Stromal cell of bone marrow (primary cell): Measurements from ENCODE around the gene PLEKHN1.
A peak's percentile ranks its signal among the peaks of the same experiment; 100 is the strongest.
"Not testable (repeated sequence)": the region's sequence is repeated elsewhere in the genome, so short reads cannot be mapped to it uniquely, and the experiment has no call there.

ENCODE experiments used
- DNase-seq: peaks from one replicate; pipeline ENCODE4 v3.0.0-alpha.2; 2012; ENCODE audit warnings: low read depth

PLEKHN1 gene

DNA sequence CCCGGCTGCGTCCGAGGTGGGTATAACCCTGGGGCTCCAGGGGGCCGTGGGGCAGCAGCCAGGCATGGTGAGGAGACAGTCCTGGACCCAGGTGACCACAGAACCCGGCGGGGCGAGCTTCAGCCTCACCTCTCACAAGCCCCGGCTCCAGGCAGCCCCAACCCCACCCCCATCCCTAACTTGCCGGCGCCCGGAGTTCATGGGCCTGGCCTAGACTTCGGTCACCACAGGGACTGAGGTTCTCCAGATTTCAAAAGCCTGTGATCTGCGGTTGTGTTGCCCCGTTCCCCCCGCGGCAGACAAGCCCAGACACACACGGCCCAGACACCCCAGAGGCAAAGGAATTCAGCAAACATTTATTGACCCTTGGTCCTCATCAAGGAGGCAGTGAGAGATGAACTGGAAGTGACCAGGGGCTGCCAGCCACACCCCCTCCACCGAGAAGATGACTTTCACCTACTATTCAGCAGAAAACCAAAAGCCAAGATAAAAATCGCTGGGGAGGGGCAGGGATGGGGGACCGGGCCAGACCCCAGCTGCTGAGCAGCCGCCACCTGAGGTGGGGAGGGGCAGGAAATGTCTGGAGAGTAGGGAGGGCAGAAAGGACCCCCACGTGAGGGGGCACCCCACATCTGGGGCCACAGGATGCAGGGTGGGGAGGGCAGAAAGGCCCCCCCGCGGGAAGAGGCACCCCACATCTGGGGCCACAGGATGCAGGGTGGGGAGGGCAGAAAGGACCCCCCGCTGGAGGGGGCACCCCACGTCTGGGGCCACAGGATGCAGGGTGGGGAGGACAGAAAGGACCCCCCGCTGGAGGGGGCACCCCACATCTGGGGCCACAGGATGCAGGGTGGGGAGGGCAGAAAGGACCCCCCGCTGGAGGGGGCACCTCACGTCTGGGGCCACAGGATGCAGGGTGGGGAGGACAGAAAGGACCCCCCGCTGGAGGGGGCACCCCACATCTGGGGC is 29.7 kb downstream of the PLEKHN1 start:
- no peak for DNase-seq

DNA sequence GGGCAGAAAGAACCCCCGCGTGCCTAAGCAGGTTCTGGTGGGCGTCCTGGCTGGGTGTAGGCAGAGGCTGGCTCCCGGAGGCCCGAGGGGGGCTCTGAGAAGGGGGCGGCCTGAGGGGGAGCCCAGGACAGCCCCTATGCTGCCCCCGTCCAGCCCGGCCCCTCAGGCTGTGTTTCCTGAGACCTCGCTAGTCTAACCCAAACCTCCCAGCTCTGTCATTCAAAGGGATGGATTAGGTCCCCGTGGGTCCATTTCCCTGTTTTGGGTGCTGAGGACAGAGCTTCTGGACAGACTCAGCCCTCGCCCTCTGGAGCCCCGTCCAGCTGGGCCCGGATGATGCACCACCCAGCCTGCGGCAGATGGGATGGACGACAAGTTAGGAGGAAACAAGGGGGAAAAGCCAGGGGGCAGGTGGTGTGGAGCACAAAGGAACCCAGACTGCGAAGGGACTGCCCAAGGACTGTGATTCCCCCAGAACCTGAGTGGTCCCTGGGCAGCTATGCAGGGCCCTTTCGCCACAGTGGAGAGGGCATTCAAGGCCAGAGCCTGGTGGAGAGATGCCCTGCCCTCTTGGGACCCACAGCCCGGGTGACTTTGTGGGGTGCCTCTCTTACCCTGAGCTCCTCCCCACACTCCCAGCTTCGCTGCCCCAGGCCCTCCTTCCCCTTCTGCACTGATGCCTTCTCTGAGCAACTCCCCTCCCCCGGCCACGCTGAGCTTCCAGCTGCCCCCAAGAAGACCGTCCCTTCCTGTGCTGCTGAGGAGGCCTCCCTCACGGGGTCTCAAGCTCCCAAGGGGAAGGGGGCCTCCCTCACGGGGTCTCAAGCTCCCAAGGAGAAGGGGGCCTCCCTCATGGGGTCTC is 30.8 kb downstream of the PLEKHN1 start:
- no peak for DNase-seq

DNA sequence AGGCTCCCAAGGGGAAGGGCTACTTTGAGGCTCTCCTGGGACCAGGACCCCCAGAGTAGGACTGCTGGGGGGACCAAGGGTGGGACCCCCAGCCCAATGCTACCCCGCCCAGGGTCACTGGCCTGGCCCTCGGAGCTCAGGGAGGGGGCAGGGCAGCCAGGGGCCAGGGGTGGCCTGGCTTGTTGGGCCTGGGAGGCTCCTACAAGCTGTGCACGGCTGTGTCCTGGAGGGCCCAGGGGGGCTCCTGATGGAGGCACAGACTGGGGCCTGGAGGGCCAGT is 31.4 kb downstream of the PLEKHN1 start:
- DNase-seq: no peak

DNA sequence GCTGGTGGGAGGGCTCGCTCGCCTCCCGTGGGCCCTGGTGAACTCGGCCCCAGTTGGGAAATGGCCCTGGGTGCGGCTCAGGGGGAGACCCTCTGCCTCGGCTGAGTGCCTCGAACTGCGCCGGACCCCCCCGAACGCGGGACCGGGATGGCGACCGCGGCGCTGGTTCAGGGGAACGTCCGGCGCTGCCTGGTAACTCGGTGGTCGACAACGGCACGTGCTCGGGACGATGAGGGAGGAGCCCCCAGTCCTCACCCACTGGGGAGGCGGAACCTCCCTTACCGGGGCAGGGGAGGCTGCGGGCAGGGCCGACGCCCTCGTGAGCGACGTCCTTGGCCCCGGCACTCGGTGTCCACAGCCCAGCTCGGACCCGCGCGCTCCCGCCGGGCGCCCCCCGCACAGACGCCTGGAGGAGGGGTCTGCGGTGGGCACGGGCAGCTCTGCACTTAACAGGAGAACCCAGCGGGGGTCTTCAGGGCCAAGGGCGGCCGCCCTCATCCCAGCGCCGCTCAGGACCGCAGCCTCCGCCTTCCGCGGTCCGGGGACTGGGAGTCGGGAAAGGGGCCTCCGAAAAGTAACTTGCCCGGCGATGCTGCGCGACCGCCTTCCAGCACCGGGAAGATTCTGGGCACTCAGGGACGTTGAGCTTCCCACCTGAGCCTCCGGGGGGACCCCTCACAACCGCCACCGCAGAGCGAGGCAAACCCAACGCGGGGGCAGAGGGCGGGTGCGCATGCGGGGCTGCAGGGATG is 31.9 kb downstream of the PLEKHN1 start:
- no peak for DNase-seq

DNA sequence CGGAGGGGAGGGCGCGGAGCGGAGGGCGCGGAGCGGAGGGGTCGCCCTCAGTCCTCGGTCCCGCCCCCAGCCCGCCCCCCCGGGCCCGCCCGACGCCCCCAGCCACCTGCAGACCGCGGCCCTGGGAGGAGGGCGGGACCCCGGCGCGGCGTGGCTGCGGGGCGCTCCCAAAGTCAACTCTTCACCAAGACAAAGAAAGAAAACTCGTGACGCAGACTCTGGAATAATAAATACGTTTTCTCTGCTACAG is 32.4 kb downstream of the PLEKHN1 start:
- no peak for DNase-seq

DNA sequence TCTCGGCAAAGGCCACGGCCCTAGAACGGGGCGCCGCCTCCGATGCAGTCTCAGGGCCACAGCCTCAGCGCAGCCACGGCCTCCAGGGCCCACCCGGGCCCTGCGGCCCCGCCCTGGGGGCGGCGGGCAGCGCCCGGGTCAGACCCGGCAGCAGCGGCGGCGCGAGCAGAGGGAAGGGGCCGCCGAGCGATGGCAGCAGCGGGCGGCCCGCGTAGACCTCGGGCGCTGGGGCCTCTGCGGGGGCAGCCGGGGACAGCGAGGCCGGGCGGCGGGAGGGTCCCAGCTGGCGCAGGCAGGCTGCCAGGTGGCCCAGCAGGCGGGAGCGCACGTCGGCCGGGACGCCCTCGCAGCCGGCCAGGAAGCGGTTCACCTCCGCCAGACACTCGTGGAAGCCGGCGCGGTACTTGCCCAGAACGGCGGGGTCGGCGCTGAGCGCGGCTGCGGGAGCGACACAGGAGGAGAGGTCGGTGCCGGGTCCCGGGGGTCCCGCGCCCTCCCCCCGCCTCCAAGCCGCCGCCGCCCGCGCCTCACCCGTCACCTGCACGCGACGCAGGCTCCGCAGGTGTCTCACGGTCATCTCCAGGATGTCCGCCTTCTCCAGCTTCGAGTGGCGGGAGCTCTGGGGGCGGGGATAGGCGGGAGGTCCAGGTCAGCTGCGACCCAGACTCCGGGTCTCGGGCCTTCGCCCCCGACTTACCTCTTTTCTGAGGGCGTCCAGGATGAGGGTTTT is 32.9 kb downstream of the PLEKHN1 start:
- no peak for DNase-seq

DNA sequence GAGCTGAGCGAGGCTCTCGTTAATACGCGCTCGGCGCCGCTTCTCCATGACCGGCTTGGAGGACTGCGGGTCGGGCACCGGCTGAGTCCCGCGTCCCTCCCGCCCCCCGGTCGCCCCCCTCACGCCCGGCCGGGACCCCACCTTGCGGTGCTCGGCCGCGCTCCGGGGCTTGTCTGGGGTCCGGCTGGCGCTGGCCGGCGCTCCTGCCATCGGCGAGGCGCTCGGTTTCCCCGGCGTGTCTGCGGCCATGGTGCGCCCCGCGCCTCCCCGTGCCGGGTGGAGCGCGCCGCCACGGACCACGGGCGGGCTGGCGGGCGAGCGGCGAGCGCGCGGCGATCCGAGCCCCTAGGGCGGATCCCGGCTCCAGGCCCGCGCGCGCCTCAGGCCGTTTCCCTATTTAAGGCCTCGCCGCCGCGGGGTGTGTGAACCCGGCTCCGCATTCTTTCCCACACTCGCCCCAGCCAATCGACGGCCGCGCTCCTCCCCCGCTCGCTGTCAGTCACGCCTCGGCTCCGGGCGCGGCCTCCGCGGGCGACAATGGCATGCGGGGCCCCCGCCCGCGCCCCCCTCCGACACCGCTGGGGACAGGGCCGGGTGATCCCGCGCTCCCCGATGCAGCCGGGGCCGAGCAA is 33.6 kb downstream of the PLEKHN1 start, which contains the start of gene HES4:
Gene HES4, minus strand, starts transcription at position 373 of the 632 bp plus-strand sequence. Its CDS starts 124 bp downstream, at position 249.
- peak; percentile 61 for DNase-seq

DNA sequence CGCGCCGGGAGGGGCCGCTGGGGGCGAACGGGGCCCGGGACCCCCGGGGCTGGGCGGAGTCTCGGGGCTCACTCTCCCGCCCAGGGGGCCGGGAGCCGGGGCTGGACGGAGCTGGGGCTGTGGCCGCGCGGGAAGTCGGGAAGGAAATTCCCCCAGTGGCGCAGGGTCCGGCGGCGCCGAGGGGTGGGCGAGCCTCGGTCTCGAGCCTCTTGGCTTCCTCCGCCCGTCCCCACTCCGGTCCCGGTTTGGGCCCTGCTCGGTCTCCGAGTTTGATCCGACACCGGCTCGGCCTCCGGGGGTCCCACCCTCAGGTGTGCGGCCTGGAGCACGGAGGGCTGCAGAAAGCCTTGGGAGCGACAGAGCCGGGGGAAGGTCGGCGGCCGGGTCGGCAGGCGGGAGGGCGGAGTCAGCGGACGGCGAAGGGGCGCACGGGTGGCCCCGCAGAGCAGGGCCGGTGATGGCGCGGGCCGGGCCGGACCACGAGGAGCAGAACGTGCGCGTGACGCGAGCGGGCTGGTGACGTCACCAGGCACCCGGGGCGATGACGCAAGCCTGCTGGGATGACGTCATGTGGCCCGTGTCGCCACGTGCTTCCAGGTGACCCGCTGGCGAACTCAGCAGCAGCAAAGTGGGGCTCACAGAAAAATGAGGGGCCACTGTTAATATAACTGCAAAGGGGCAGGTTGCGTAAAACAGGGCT is 34.2 kb downstream of the PLEKHN1 start:
- DNase-seq: no peak

DNA sequence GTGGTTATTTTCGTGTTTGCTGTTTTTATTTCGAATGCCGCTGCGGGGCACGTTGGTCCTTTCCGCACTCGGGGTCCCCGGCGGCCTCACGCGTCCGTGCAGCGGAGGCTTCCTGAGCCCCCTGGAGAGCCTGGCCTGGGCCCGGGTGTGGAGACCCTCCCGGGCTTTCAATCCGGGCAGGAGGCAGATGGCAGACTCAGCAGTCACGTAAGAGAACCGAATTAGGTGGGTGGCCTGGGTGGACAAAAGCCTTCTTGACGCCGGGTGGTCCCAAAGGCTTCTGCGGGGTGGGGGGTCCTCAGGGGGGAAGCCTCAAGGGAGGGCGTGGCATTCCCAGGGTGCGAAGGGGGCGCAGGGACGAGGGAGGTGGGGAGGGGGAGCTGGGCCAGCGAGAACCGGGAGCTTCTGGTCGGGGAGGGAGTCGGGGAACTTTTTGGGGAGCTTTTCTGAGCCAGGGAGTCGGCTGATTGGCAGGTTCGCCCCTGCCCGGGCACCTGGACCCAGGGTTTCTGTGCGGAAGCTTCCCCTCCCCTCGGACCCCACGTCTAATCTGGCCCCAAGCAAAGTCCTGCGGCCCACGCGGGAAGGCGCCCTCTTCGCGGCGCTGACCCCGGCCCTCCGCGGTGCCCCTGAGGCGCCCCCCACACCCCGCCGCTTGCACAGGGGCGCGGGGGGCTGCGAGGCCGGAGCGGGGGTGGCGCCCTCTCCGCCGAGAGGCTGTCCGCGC is 34.9 kb downstream of the PLEKHN1 start:
- DNase-seq: no peak

DNA sequence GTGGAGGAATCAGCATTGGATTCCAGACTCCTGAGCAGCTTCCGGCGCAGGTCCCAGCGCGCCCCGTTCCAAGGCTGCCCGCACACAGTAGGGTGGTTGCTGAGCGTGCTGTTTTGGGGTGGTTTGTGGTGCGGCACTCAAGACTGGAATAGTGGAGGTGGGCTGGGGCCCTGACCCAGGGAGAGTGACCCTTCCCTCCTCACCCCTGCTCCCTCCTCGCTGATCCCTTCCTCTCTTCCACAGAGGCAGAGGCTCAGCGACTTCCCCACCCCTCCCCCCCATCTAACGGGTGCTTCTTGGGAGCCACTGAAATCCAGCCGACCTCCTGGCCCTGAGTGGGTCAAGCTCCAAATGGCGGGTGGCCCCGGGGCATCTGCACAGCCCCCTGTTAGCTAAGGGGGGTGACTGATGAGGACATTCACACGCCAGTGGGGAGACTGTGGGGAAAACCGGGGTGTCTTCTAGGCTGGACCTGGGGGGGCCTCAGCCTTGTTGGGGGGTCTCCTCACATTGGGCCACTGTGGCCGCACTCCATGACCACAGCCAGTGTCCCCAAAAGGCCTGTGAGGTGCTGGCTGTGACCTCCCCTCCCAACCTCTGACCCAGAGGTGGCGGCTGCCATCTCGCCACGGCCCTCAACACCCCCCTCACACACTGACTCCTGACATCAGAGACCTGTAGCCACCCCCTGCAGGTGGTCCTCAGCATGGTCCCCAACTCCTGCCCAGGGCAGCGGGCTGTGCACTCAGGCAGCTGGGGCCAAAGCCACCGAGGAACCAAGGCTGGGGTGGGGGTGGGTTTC is 37.5 kb downstream of the PLEKHN1 start:
- DNase-seq: no peak

DNA sequence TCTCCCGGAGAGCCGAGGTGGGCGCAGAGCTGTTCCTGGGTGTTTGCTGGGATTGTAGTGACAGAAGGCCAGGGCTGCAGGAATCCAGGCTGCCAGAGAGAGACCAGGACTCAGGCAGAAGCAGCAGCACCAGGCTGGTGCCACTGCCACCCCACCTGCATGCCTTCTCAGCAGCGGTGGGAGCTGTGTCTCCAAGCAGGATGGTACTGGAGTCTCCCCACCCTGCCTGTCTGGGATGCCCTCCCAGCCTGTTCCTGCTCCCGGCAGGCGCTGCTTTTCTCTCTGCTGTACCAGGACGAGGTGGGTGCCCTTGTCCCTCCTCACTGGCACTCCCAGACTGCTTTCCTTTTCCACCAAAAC is 38.1 kb downstream of the PLEKHN1 start:
- DNase-seq: no peak

DNA sequence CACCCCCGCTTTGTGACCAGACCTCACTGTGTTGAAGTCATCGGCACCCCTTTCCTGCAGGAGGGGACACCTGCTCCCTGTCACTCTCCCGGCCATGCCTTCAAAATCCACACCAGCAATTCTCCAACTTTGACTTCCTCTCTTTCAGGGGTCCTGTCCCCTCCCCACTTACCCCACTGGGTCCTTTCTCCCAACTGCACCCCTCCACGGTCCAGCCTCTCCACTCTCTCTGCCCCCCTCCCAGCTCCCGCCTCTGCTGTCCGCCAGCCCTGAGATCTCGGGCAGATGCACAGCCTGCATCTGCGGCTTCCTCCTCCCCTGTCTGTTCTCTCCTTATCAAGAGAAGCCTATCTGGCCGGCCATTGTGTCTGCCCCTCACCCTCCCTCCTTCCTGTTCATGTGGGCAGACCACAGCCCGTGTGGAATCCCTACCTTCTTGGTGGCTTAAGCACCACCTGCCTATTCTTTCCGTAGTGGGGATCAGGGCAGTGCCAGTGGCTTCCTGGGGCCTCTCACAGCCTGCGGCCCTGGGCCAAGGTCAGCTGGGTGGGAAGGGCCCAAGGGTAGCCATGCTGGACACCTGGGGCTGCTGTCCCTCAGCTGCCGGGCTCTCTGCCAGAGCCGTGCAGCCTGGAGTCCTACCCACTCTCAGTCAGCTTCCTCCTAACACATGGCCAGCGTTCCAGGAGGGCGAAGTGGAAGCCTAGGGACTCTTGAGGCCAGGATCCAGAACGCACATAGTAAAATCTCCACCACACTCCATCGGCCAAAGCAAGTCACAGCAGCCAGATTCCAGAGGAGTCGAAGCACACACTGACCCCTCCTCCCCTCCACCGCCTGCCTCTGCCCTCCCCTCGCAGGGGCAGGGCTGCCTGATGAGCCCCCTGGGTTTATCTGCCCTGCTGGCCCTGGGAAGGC is 38.8 kb downstream of the PLEKHN1 start:
- no peak for DNase-seq

DNA sequence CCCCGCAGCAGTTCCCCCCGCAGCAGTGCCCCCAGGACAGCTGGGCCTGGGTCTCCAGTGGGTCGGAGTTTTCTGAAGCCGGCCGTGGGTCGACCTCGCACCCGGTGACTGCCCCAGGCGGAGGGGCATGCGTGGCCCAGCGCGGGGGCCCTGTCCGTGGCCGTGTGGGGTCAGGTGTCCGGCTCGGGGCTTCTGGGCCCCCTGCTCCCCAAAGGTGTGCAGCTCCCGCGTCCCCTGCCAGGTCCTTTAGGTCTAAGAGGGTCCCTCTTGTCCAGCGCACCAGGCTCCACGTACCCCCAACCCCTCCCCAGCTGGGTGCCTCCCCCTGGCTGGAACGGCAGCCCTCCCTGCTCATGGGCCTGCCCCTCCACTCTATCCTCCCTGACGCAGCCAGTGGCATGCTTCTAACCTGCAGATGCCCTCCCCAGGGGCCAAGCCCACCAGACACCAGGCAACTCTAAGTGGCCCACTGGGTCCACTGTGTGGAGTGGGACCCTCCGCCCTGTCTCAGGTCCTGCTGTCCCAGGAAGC is 39.6 kb downstream of the PLEKHN1 start:
- no peak for DNase-seq

DNA sequence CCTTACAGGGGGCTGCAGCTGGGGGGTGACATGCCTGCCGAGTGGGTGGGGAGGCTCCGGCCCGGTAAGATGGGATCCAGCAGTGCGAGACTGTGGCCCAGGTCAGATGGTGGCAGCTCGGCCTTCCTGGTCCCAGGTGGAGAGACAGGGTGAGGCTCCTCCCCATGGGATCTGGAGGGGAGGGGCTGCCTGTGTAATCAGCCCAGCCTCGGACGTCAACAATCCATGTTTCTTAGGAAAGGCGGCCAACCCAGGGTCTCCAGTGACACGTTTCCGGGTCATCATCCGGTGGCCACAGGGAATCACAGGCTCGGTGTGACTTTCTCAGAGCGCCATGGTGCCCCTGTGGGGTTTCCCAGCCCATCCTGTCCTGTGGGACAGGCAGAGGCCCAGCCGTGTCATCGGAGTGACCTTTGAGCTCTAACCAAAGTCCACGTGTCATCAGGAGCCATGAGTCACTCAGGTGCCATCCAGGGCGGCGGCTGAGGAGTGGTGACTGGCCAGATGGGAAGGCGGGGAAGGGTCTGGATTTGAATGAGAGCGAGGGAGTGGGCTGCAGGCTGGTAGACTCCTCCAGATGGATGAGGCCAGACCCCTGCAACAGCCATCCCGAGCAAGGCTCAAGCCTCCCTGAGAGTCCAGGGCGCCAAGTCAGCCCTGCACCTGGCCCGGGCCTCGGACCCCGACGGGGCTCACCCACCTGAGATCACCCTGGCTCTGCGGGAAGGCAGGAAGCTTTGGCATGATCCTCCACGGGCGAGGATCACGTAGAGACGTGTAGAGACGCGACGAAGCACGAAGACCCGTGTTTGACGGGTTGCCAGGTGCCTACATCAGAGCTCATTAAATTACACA is 40.2 kb downstream of the PLEKHN1 start:
- no peak for DNase-seq

DNA sequence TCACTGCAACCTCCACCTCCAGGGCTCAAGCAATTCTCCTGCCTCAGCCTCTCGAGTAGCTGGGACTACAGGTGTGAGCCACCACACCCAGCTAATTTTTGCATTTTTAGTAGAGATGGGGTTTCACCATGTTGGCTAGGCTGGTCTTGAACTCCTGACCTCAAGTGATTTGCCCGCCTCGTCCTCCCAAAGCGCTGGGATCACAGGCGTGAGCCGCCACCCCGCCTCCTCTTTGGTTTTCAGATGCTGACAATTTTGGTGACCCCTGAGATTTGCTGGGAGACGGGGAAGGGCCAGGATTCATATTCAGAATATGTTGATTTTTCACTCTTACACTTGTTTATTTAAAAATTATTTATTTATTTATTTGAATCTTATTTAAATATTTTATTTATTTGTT is 43.8 kb downstream of the PLEKHN1 start:
- DNase-seq: not testable (repeated sequence)

DNA sequence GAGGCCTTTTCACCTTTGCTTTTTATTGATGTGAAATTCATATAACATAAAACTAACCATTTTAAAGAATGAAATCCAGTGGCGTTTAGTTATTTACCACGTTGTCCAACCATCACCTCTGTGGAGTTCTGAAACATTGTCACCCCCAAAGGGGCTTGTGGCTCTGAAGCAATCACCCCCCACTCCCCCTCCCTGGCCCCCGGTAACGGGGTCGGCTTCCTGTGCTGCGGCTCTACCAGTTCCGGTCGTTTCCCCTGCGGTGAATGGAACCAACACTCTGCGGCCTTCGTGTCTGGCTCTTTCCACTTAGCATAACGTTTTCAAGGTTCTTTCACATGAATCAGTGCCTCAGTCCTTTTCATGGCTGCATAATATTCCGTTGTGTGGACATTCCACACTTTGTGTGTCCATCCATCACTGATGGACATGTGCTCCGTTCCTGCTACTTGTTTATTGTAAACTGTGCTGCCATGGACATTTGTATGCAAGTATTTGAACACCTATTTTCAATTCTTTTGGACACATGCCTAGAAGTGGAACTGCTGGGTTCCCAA is 45.2 kb downstream of the PLEKHN1 start:
- DNase-seq: no peak

DNA sequence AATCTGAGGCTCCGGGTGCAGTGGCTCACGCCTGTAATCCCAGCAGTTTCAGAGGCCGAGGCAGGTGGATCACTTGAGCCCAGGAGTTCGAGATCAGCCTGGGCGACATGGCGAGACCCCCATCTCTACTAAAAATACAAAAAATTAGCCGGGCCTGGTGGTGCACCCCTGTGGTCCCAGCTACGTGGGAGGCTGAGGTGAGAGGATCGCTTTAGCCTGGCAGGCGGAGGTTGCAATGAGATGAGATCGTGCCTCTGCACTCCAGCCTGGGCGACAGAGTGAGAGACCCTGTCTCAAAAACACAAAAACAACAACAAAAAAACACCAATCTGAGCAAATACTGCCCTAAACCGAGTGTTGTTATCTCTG is 46.4 kb downstream of the PLEKHN1 start:
- DNase-seq: not testable (repeated sequence)
